Mucosa of descending colon (tissue), 3 donors: ENCODE data around the gene ZNF276. TPM values are rescaled to one million over a fixed set of nuclear protein-coding genes. Genes with fewer than 3 reads are reported as not detected.
A peak's percentile ranks its signal among the peaks of the same experiment; 100 is the strongest.
"Not testable (repeated sequence)": the region's sequence is repeated elsewhere in the genome, so short reads cannot be mapped to it uniquely, and the experiment has no call there.

Experiments
- ATAC-seq: fragments of 200-7000 bp; cut with Tn5 transposase; one replicate; pipeline ENCODE4 v1.9.1; 2020; ENCODE audit warnings: mild to moderate bottlenecking, moderate library complexity
- DNase-seq, 3 donors: peaks; one replicate each; pipeline ENCODE4 v3.0.0-alpha.2; 2020
- H3K36me3 ChIP-seq: fragments of 200-600 bp; one replicate; pipeline ENCODE4 v1.8.0; 2021; ENCODE audit warnings: low read depth, mild to moderate bottlenecking
- H3K4me1 ChIP-seq: fragments of 200-600 bp; one replicate; pipeline ENCODE4 v1.8.0; 2021; ENCODE audit warnings: low read depth, mild to moderate bottlenecking
- H3K4me3 ChIP-seq: fragments of 200-600 bp; one replicate; pipeline ENCODE4 v1.8.0; 2021; ENCODE audit warnings: mild to moderate bottlenecking
- H3K9me3 ChIP-seq: fragments of 200-600 bp; one replicate; pipeline ENCODE4 v1.8.0; 2021; ENCODE audit warnings: mild to moderate bottlenecking
- CTCF ChIP-seq: fragments of 200-600 bp; IDR thresholded peaks from one replicate; pipeline ENCODE4 v1.8.0; 2022; ENCODE audit warnings: antibody characterized with exemption, mild to moderate bottlenecking
- intact Hi-C, 2 donors: fragments of 100-400 bp; cut with DNase I in 1 of 2; cut with micrococcal nuclease in 1 of 2; formaldehyde crosslinking; loops; one replicate each; pipeline versions ENCODE4 v1.11.0 to v1.11.1; 2022; cut with DNase I, micrococcal nuclease
- total RNA-seq, 3 donors: library from RNA; stranded (reverse); fragmentation: NEBNext Ultra II Directional in 2 of 3; extraction: Animal tissue kit (Norgen Biotek cat#: 25700) in 2 of 3; gene quantifications; one replicate each; pipeline versions ENCODE4 v1.2.1 to v1.2.4, GENCODE V29; 2021 to 2023
- donor health status: DM: no; HTN: no; CAD: no; lungs with moderate emphysema.
- donor health status: DM: no; HTN: no; CAD: no.
- donor health status: DM: no; HTN: yes; CAD: no.

ZNF276 gene
- total RNA-seq, 3 donors from 2014 or later = 30.5 to 50.4 (median 31.6) TPM

- Histone ChIP-seq H3K4me1 (no peaks in the 10 kb centered on the region), H3K36me3 (no peaks in the 10 kb centered on the region), H3K9me3 (no peaks in the 10 kb centered on the region), H3K4me3 (no peak overlapping the region)
- no peak for TF ChIP-seq CTCF
- ATAC-seq = no peak
- no peak for DNase-seq
- intact Hi-C loops = no loop called here
Measured at GRCh38 chr16:89782489-89782888, 61.2 kb downstream of the ZNF276 start.

DNA sequence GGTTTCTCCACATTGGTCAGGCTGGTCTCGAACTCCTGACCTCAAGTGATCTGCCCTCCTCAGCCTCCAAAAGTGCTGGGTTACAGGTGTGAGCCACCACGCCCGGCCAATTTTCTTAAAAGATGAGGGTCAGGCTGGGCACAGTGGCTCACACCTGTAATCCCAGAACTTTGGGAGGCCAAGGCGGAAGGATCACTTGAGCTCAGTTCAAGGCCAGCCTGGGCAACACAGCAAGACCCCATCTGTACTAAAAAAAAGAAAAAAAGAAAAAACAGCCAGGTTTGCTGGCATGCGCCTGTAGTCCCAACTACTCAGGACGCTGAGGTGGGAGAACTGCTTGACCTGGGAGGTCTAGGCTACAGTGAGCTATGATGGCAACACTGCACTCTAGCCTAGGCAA lies 62.6 kb downstream of the ZNF276 start:
- H3K9me3 ChIP-seq, H3K36me3 ChIP-seq, H3K4me3 ChIP-seq, H3K4me1 ChIP-seq, ATAC-seq, intact Hi-C loops, DNase-seq: not testable (repeated sequence)

DNA sequence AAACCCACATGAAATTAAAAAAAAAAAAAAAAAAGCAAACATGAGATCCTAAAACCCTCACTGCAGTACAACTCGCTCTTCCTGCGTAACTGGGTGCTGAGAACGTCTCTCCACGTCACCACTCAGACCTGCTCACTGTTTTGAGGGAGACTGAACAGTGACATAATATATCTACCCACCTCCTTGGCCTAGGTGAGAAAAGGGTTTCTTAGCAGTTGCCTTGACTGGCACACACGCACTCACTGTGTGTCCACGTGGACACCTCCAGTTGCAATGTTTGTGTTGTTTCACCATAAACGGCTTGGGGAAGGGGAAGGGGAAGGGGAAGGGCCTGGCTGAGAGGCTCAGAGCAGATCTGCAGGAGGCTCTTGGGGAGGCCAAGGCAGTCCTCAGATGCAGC lies 63.1 kb downstream of the ZNF276 start:
- intact Hi-C loops = no loop called here
- Histone ChIP-seq H3K4me1 (no peaks in the 10 kb centered on the region), H3K36me3 (no peaks in the 10 kb centered on the region), H3K4me3 (no peak overlapping the region), H3K9me3 (no peaks in the 10 kb centered on the region)
- no peak for TF ChIP-seq CTCF
- peak; percentile 37 for ATAC-seq
- no peak for DNase-seq

DNA sequence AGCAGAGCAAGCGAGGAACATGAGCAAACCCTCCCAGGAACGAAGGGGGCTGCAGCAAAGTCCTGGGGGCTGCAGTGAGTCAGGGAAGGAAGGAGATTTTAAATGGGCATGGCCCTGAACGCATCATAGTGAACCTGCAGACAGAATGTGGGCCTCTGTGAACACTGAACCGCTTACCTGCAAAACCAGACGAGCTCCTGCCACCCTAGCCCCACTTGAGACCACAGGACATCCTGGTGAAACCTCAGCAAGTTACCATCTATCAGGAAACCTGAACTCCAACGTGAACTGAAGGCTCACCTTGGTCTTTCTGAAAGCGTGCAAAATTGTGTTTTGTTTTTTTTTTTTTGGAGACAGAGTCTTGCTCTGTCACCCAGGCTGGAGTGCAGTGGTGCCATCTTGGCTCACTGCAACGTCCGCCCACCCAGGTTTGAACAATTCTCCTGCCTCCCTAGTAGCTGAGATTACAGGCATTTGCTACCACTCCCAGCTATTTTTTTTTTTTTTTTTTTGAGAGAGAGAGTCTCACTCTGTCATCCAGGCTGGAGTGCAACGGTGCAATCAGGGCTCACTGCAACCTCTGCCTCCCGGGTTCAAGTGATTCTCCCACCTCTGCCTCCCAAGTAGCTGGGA lies 64.3 kb downstream of the ZNF276 start:
- ATAC-seq = peak; percentile 68
- Histone ChIP-seq H3K9me3 (no peaks in the 10 kb centered on the region), H3K4me1 (no peaks in the 10 kb centered on the region), H3K4me3 (no peak overlapping the region), H3K36me3 (no peaks in the 10 kb centered on the region)
- no peak for TF ChIP-seq CTCF
- intact Hi-C loops = no loop called here
- DNase-seq = peak in 1 of 3 donors; percentile 41

- intact Hi-C loops = no loop called here
- DNase-seq (no peak), ATAC-seq (no peak)
- H3K4me1 ChIP-seq = no peaks in the 10 kb centered on the region
- TF ChIP-seq CTCF = no peak
- H3K36me3 ChIP-seq = no peaks in the 10 kb centered on the region
- no peaks in the 10 kb centered on the region for H3K9me3 ChIP-seq
- no peak overlapping the region for H3K4me3 ChIP-seq
Measured at GRCh38 chr16:89786474-89787364, 65.4 kb downstream of the ZNF276 start.

DNA sequence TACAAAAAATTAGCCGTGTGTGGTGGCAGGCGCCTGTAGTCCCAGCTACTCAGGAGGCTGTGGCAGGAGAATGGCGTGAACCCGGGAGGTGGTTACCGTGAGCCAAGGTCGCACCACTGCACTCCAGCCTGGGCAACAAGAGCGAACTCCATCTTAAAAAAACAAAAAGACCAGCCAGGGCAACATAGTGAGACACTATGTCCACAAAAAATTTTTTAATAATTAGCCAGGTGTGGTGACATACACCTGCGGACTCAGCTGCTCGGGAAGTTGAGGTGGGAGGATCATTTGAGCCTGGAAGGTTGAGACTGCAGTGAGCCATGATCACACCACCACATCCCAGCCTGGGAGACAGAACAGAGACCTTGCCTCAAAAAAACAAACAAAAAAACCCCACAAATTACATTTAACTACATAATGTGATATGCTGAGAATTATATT lies 66.0 kb downstream of the ZNF276 start:
- no peak for TF ChIP-seq CTCF
- no peak for DNase-seq
- Histone ChIP-seq H3K4me1 (no peaks in the 10 kb centered on the region), H3K4me3 (no peak overlapping the region), H3K36me3 (no peaks in the 10 kb centered on the region), H3K9me3 (no peaks in the 10 kb centered on the region)
- intact Hi-C loops = no loop called here
- no peak for ATAC-seq
